Body of pancreas (tissue), 4 donors: ENCODE results near the gene TUBGCP6.

Experiments used
- CTCF ChIP-seq, 7 experiments: fragments of 450-650 bp in 4 of 7; fragments of 200-600 bp in 3 of 7; sonication (generic) in 3 of 7; IDR thresholded peaks; one replicate each; pipeline ENCODE4 v1.5.1; 2016 to 2019; ENCODE audit warnings: antibody characterized with exemption in 7 of 7
- POLR2A ChIP-seq, 3 donors: fragments of 450-650 bp; IDR thresholded peaks; one replicate each; pipeline ENCODE4 v1.6.1; 2016; ENCODE audit warnings: antibody characterized with exemption in 3 of 3, mild to moderate bottlenecking in 2 of 3

- TF ChIP-seq CTCF (IDR thresholded peaks at IDR 0.05) (no peak), POLR2A (IDR thresholded peaks at IDR 0.05) (no peak)
Measured at GRCh38 chr22:50215297-50216054, 29.3 kb downstream of the TUBGCP6 start.
